Right ventricle myocardium superior (tissue), 1 donor: Measurements from ENCODE around the gene SLC52A3. TPM values are rescaled to one million over a fixed set of nuclear protein-coding genes. Genes with fewer than 3 reads are reported as not detected.

Experiments used
- ATAC-seq: fragments of 200-7000 bp; cut with Tn5 transposase; one replicate; pipeline ENCODE4 v1.9.1; 2020; ENCODE audit warnings: mild to moderate bottlenecking; ENCODE audit not compliant: poor library complexity
- DNase-seq: peaks from one replicate; pipeline ENCODE4 v3.0.0-alpha.2; 2020
- intact Hi-C: fragments of 100-400 bp; cut with DNase I; formaldehyde crosslinking; loops from one replicate; pipeline ENCODE4 v1.11.2; 2022
- total RNA-seq: library from RNA; stranded (reverse); fragmentation: NEBNext Ultra II Directional; extraction: Animal tissue kit (Norgen Biotek cat#: 25700); gene quantifications from one replicate; pipeline ENCODE4 v1.2.1, GENCODE V29; 2021
- donor health status: DM: no; HTN: yes; CAD: no; lungs with severe emphysema.

The SLC52A3 gene
- total RNA-seq, 1 donor from 2014 or later: 2.2 TPM

DNA sequence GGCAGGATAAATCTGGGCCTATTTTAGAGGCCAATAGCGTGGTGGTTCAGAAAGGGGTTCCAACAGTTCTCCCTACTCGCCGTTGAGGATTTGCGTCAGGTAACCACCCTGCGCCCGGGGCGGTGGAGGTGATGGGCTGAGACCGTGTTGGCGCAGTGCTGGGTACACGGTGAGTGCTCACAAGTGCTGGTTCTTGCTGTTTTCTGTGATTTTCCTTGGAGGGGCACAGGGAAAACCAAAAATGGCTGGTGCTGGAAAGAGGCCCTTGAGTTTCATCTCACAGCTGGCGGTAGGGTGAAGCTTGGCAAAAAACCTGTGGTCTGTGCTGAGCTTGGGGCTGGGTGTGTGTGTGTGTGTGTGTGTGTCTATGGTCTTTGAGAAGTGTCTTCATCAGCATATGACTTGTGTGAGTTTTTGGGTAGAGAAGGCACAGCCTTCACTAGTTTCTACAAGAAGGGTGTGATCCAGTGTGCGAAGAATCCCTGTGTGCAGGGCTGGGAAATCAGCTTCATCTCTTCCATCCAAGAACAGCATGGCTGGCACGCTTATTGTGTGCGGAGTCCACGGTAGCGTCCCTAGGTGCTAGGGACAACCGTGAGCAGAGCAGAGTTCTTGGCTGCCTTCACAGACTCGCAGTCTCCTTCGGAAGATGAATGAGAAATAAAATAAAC, 57.4 kb downstream of the SLC52A3 start:
- intact Hi-C loops: no loop called here
- ATAC-seq: no peak
- peak; percentile 29 for DNase-seq

Other genes starting within 250 kb of the SLC52A3 start
- 103 TPM for gene CSNK2A1, start 224.7 kb downstream of the SLC52A3 start, total RNA-seq
- 13.4 TPM for gene TCF15, start 158.2 kb downstream of the SLC52A3 start, total RNA-seq
- 47.6 TPM for gene SRXN1, start 115.3 kb downstream of the SLC52A3 start, total RNA-seq
- gene SCRT2, start 92.7 kb downstream of the SLC52A3 start, total RNA-seq: not detected
- 1.9 TPM for gene FAM110A, start 65.2 kb upstream of the SLC52A3 start, total RNA-seq
- gene ANGPT4, start 147.8 kb upstream of the SLC52A3 start, total RNA-seq: not detected
- gene RSPO4, start 233.8 kb upstream of the SLC52A3 start, total RNA-seq: not detected